Activated CD8-positive, alpha-beta memory T cell treated with anti-CD3 and anti-CD28 coated beads for 1 hour (primary cell): ENCODE data around the gene PRKX.
A peak's percentile ranks its signal among the peaks of the same experiment; 100 is the strongest.
"Not testable (repeated sequence)": the region's sequence is repeated elsewhere in the genome, so short reads cannot be mapped to it uniquely, and the experiment has no call there.

Source experiments
- DNase-seq, 2 donors: peaks; one replicate each; pipeline ENCODE4 v3.0.0-alpha.2; 2020; ENCODE audit warnings: low read depth in 1 of 2; ENCODE audit errors: extremely low read depth in 1 of 2

PRKX gene

GRCh38 chrX:3712051-3712869 is 1.2 kb downstream of the PRKX start:
- no peak for DNase-seq

- peak in 1 of 2 donors; percentile 21 for DNase-seq
These were observed 2.0 kb downstream of the PRKX start for GRCh38 chrX:3711331-3711917.

GRCh38 chrX:3707673-3708274 is 5.7 kb downstream of the PRKX start:
- DNase-seq = not testable (repeated sequence)

GRCh38 chrX:3706481-3706880 is 7.0 kb downstream of the PRKX start:
- no peak for DNase-seq

- DNase-seq = not testable (repeated sequence)
These were observed 10.2 kb downstream of the PRKX start for GRCh38 chrX:3703251-3703650.

- DNase-seq = not testable (repeated sequence)
These were observed 11.4 kb downstream of the PRKX start for GRCh38 chrX:3702095-3702494.

GRCh38 chrX:3701445-3701928 is 12.0 kb downstream of the PRKX start:
- DNase-seq = not testable (repeated sequence)

GRCh38 chrX:3699821-3700381 is 13.5 kb downstream of the PRKX start:
- no peak for DNase-seq

GRCh38 chrX:3697701-3698279 is 15.7 kb downstream of the PRKX start:
- DNase-seq = no peak

- no peak for DNase-seq
These were observed 16.2 kb downstream of the PRKX start for GRCh38 chrX:3697220-3697684.

GRCh38 chrX:3695536-3695935 is 17.9 kb downstream of the PRKX start:
- DNase-seq = no peak

GRCh38 chrX:3690140-3690539 is 23.3 kb downstream of the PRKX start:
- no peak for DNase-seq

- DNase-seq = not testable (repeated sequence)
These were observed 30.2 kb downstream of the PRKX start for GRCh38 chrX:3683236-3683635.

- no peak for DNase-seq
These were observed 33.0 kb downstream of the PRKX start for GRCh38 chrX:3680459-3680858.

- DNase-seq = no peak
These were observed 33.8 kb downstream of the PRKX start for GRCh38 chrX:3679669-3680068.

- DNase-seq = no peak
These were observed 35.1 kb downstream of the PRKX start for GRCh38 chrX:3678328-3678727.

GRCh38 chrX:3674881-3675280 is 38.6 kb downstream of the PRKX start:
- DNase-seq = no peak

GRCh38 chrX:3669841-3670475 is 43.5 kb downstream of the PRKX start:
- DNase-seq = no peak

GRCh38 chrX:3666975-3667374 is 46.5 kb downstream of the PRKX start:
- no peak for DNase-seq

- no peak for DNase-seq
These were observed 48.5 kb downstream of the PRKX start for GRCh38 chrX:3664921-3665320.
